Stimulated activated CD4-positive, alpha-beta T cell treated with anti-CD3 and anti-CD28 coated beads, TNF-alpha, amount 100 ng/mL, for 48 hours (primary cell): Measurements from ENCODE around the gene G3BP2.
"Not testable (repeated sequence)": the region's sequence is repeated elsewhere in the genome, so short reads cannot be mapped to it uniquely, and the experiment has no call there.

Source experiments
- DNase-seq, 3 donors: peaks; one replicate each; pipeline ENCODE4 v3.0.0-alpha.2; 2020; ENCODE audit warnings: low read depth in 3 of 3

G3BP2 gene

GRCh38 chr4:75683482-75684155 lies 10.4 kb upstream of the G3BP2 start:
- no peak for DNase-seq

- DNase-seq: no peak
Measured at GRCh38 chr4:75679876-75680575, 6.8 kb upstream of the G3BP2 start.

GRCh38 chr4:75678965-75679364 lies 5.8 kb upstream of the G3BP2 start:
- DNase-seq: no peak

GRCh38 chr4:75678473-75678872 lies 5.3 kb upstream of the G3BP2 start:
- no peak for DNase-seq

GRCh38 chr4:75675004-75675531 lies 1.9 kb upstream of the G3BP2 start:
- DNase-seq: no peak

GRCh38 chr4:75673959-75674328 lies 733 bp upstream of the G3BP2 start:
- no peak for DNase-seq

- DNase-seq: peak; percentile 63 to 82 (median 68)
Measured at GRCh38 chr4:75672461-75673026, 667 bp downstream of the G3BP2 start.

- DNase-seq: no peak
Measured at GRCh38 chr4:75671802-75672421, 1.3 kb downstream of the G3BP2 start.

GRCh38 chr4:75668596-75668995 lies 4.6 kb downstream of the G3BP2 start:
- DNase-seq: no peak

GRCh38 chr4:75667636-75668035 lies 5.6 kb downstream of the G3BP2 start:
- DNase-seq: not testable (repeated sequence)

GRCh38 chr4:75666299-75666698 lies 6.9 kb downstream of the G3BP2 start:
- no peak for DNase-seq

- not testable (repeated sequence) for DNase-seq
Measured at GRCh38 chr4:75664604-75665003, 8.6 kb downstream of the G3BP2 start.

- no peak for DNase-seq
Measured at GRCh38 chr4:75662626-75663025, 10.6 kb downstream of the G3BP2 start.

GRCh38 chr4:75660491-75660890 lies 12.7 kb downstream of the G3BP2 start:
- DNase-seq: no peak

- DNase-seq: no peak
Measured at GRCh38 chr4:75659512-75660031, 13.6 kb downstream of the G3BP2 start.

- DNase-seq: no peak
Measured at GRCh38 chr4:75658876-75659275, 14.3 kb downstream of the G3BP2 start.

GRCh38 chr4:75655562-75655961 lies 17.6 kb downstream of the G3BP2 start:
- no peak for DNase-seq

GRCh38 chr4:75654905-75655304 lies 18.3 kb downstream of the G3BP2 start:
- no peak for DNase-seq

GRCh38 chr4:75653845-75654503 lies 19.2 kb downstream of the G3BP2 start:
- no peak for DNase-seq

GRCh38 chr4:75644095-75644494 lies 29.1 kb downstream of the G3BP2 start:
- DNase-seq: no peak

- DNase-seq: no peak
Measured at GRCh38 chr4:75643651-75644050, 29.6 kb downstream of the G3BP2 start.
